GM23248 (cell line): ENCODE results near the gene VTI1B.

Experiments used
- EZH2 ChIP-seq: fragments of 200-600 bp; sonication (generic); IDR thresholded peaks from 2 replicates; pipeline ENCODE4 v1.6.1; 2018; ENCODE audit warnings: antibody characterized with exemption, mild to moderate bottlenecking; ENCODE audit not compliant: insufficient read depth, poor library complexity, severe bottlenecking
- EZH2phosphoT487 ChIP-seq: fragments of 200-600 bp; sonication (generic); IDR thresholded peaks from 2 replicates; pipeline ENCODE4 v1.6.1; 2018; ENCODE audit warnings: antibody characterized with exemption, moderate library complexity, mild to moderate bottlenecking, low read depth; ENCODE audit not compliant: insufficient read depth

DNA sequence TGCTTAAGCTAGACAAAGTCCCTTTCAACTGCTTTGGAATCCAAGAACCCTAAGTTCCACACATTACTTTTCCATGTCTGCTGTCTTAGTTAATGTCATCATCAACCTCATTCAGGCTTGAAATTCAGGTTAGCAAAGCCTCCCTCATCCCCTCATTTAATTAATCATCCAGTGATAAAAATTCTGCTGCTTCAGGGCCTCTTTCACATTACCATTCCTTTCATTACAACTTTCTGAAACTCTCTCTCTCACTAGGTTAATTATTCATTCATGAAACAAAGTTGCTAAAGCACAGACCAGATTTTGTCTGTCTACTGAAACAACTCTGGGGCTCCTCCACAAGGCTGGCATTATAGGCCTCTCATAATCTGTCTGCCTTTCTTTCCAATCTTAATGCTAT, 9.4 kb upstream of the VTI1B start:
- no peak for TF ChIP-seq EZH2phosphoT487
- no peak for TF ChIP-seq EZH2
